GM12801 (cell line): ENCODE results near the gene FDXACB1.

ENCODE experiments used
- CTCF ChIP-seq: IDR thresholded peaks from one replicate; pipeline ENCODE4 v1.5.1; 2011; ENCODE audit warnings: control low read depth; ENCODE audit not compliant: insufficient read length; ENCODE audit errors: extremely low read depth

The FDXACB1 gene

GRCh38 chr11:111846636-111847035 is 32.3 kb downstream of the FDXACB1 start:
- TF ChIP-seq CTCF, result no peak

GRCh38 chr11:111846063-111846462 is 32.9 kb downstream of the FDXACB1 start:
- TF ChIP-seq CTCF, result no peak

- no peak for TF ChIP-seq CTCF
Observed at GRCh38 chr11:111845276-111846028, 33.5 kb downstream of the FDXACB1 start.

- TF ChIP-seq CTCF, result no peak
Observed at GRCh38 chr11:111843661-111844060, 35.3 kb downstream of the FDXACB1 start.

GRCh38 chr11:111841370-111842053 is 37.5 kb downstream of the FDXACB1 start:
- no peak for TF ChIP-seq CTCF

GRCh38 chr11:111840143-111840542 is 38.8 kb downstream of the FDXACB1 start:
- no peak for TF ChIP-seq CTCF

GRCh38 chr11:111838054-111838453 is 40.9 kb downstream of the FDXACB1 start:
- no peak for TF ChIP-seq CTCF
